ENCODE data around the gene MRPL53. TPM values are rescaled to one million over a fixed set of nuclear protein-coding genes. Genes with fewer than 3 reads are reported as not detected.

The MRPL53 gene
- total and polyA plus RNA-seq, 7 experiments from 2014 or later, result 45.7 to 175 (median 105) TPM

DNA sequence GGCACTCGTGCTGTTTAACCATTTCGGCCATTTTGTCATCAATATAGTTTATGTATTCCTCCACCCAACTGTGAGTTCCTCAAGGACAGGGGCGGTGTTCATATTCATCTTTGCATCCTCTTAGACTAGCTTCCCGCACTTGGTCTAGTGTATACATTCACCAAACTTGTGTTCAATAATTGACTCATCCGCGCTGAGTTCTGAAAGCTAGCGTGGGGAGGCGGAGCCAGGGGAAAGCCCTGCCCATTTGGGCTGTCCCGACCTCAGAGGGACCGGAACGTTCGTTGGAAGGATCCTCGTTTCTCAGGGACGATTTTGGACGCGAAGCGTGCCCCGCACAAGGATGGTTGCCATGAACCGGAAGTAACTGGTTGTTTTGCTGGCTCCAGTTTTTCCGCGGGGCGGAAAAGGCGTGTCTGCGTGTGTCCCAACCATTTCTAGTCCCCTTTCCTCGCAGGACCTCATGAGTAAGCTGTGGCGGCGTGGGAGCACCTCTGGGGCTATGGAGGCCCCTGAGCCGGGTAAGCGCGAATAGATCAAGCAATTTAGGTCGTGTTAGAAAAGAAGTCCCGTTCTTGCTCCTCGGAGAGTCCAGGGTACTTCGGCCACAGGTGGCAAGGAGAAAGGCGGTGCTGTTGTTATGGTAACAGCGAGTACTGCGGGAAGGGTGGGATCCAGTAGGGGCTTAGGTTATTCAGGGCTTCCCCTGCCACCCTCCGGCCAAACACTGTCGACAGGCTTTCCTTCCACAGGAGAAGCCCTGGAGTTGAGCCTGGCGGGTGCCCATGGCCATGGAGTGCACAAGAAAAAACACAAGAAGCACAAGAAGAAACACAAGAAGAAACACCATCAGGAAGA, 17.6 kb downstream of the MRPL53 start, which contains the start of gene INO80B:
Gene INO80B, plus strand, starts transcription at position 434 of the 858 bp plus-strand sequence. Its CDS starts 30 bp downstream, at position 464.
- Histone ChIP-seq H3K36me3 (ENCODE audit: control insufficient read depth in 2 of 3, insufficient read depth in 3 of 3, low read length in 3 of 3) (no peaks in the 10 kb centered on the region), H3K4me1 (ENCODE audit: control insufficient read depth in 2 of 2, insufficient read depth in 2 of 2, low read length in 2 of 2) (peaks cover 30 to 43% of the 10 kb centered on the region in 2 donors), H3K27ac (ENCODE audit: low read depth, low read length) (peak within 1 kb of the TSS; percentile 100), H3K9me3 (ENCODE audit: control insufficient read depth in 2 of 3, low read length in 3 of 3) (no peaks in the 10 kb centered on the region), H3K4me3 (ENCODE audit: low read length) (peak within 1 kb of the TSS; percentile 88), H3K27me3 (ENCODE audit: control insufficient read depth in 2 of 2, insufficient read depth in 2 of 2, low read length in 2 of 2) (no peaks in the 10 kb centered on the region)
- ATAC-seq (peak; percentile 61), DNase-seq (peak; percentile 88 to 98 (median 97))
- CTCF ChIA-PET, result interaction anchor here (0.6 to 1.5 kb wide), 7 partner anchors 18 to 190 kb away, joined by 3 to 12 read pairs (median 3); partner anchors contain the start of genes CCDC142, MRPL53 and TTC31
- POLR2A ChIA-PET, result interaction anchor here (0.7 to 10.8 kb wide), 11 partner anchors 11 to 1221 kb away, joined by 3 to 197 read pairs (median 5); partner anchors contain the start of genes C2orf81, CCDC142, CCT7 and MOGS
- peaks cover 0 to 16% (median 0%) of the 10 kb centered on the region in 5 donors for H3K36me3 Mint-ChIP-seq
- H3K27me3 Mint-ChIP-seq, result peaks cover 0 to 2% (median 0%) of the 10 kb centered on the region in 5 donors
- peaks cover 0 to 8% (median 0%) of the 10 kb centered on the region in 11 donors for H3K9me3 Mint-ChIP-seq
- H3K4me3 Mint-ChIP-seq, result peak within 1 kb of the TSS; percentile 87 to 99 (median 98)
- H3K4me1 Mint-ChIP-seq, result peaks cover 41 to 66% (median 55%) of the 10 kb centered on the region in 7 donors
- H3K27ac Mint-ChIP-seq, result peak within 1 kb of the TSS; percentile 88 to 100 (median 98)
- intact Hi-C loops (cut with micrococcal nuclease), result loop anchor here (1.0 to 10.0 kb wide), 20 partner anchors 10 to 1383 kb away; partner anchors contain the start of genes AUP1 (in 2 of the 2), CCT7 (in 2 of the 2), HTRA2 (in 2 of the 2) and SEMA4F (in 2 of the 2)

DNA sequence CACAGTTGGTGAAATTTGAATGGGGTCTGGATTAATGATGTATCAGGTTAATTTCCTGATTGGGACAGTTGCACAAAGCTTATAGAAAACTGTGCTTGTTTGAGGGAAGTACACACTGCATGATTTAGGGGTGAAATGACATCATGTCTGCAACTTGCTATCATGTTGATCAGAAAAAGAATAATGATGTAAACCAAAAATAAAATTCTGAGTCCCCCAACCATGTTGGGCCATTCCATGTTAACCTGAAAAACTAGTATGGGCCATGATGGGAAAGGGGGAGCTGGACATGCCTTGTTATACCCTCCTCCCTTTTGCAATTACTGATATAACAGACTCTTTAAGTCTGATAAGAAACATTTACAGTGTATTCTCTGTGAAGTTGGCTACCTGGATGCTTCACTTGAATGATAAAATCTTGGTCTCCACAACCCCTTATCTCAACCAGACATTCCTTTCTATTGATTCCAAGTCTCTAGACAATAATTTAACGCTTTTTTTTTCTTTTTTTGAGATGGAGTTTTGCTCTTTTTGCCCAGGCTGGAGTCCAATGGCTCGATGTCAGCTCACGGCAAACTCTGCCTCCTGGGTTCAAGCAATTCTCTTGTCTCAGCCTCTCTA, 21.8 kb downstream of the MRPL53 start:
- Mint-ChIP-seq H3K27me3 (peaks cover 0 to 6% (median 0%) of the 10 kb centered on the region in 5 donors), H3K4me3 (no peak overlapping the region), H3K9me3 (peaks cover 0 to 2% (median 0%) of the 10 kb centered on the region in 11 donors), H3K4me1 (peaks cover 15 to 29% (median 21%) of the 10 kb centered on the region in 7 donors), H3K27ac (no peak overlapping the region), H3K36me3 (peaks cover 0 to 7% (median 0%) of the 10 kb centered on the region in 5 donors)
- no peak for DNase-seq
- ATAC-seq, result no peak
- CTCF ChIA-PET, result no interaction called here
- intact Hi-C loops (cut with micrococcal nuclease), result loop anchor here in 1 of 2 donors (10.0 kb wide), 1 partner anchor 204 kb away; the partner anchor contains the start of gene SEMA4F
- no peaks in the 10 kb centered on the region for H3K36me3 ChIP-seq (ENCODE audit: control insufficient read depth in 2 of 3, insufficient read depth in 3 of 3, low read length in 3 of 3)
- H3K27me3 ChIP-seq (ENCODE audit: control insufficient read depth in 2 of 2, insufficient read depth in 2 of 2, low read length in 2 of 2), result no peaks in the 10 kb centered on the region
- no peak overlapping the region for H3K4me3 ChIP-seq (ENCODE audit: low read length)
- POLR2A ChIA-PET, result no interaction called here
- peaks cover 6 to 22% of the 10 kb centered on the region in 2 donors for H3K4me1 ChIP-seq (ENCODE audit: control insufficient read depth in 2 of 2, insufficient read depth in 2 of 2, low read length in 2 of 2)
- no peak overlapping the region for H3K27ac ChIP-seq (ENCODE audit: low read depth, low read length)
- H3K9me3 ChIP-seq (ENCODE audit: control insufficient read depth in 2 of 3, low read length in 3 of 3), result no peaks in the 10 kb centered on the region

DNA sequence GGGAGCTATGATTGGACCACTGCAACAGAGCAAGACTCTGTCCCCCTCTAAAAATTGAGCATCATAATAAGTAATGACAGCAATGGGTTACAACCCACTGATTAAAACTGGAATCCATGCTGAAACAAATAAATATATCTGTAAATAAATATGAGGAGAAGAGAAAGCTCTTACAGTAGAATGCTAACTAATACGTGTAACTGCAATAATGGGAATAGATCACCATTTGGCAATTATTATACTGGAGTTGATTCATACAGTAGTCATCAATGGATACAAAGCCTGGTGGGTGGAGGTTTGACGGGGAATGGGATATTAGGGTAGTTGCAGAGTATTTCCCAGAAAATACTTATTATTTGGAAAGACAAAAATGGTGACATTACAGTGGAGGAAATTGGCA, 23.7 kb downstream of the MRPL53 start:
- ATAC-seq (no peak), DNase-seq (no peak)
- Mint-ChIP-seq H3K9me3 (no peaks in the 10 kb centered on the region), H3K36me3 (no peaks in the 10 kb centered on the region), H3K4me3 (no peak overlapping the region), H3K27me3 (peaks cover 0 to 23% (median 5%) of the 10 kb centered on the region in 5 donors), H3K4me1 (peaks cover 4 to 13% (median 6%) of the 10 kb centered on the region in 7 donors), H3K27ac (no peak overlapping the region)
- H3K4me3 ChIP-seq (ENCODE audit: low read length), result no peak overlapping the region
- H3K27ac ChIP-seq (ENCODE audit: low read depth, low read length), result no peak overlapping the region
- peaks cover 0 to 11% of the 10 kb centered on the region in 2 donors for H3K4me1 ChIP-seq (ENCODE audit: control insufficient read depth in 2 of 2, insufficient read depth in 2 of 2, low read length in 2 of 2)
- ChIA-PET POLR2A (interaction anchor here (0.9 kb wide), 1 partner anchor 8 kb away, joined by 3 read pairs; no protein-coding TSS in a partner anchor), CTCF (no interaction called here)
- intact Hi-C loops (cut with micrococcal nuclease), result no loop called here
- no peaks in the 10 kb centered on the region for H3K27me3 ChIP-seq (ENCODE audit: control insufficient read depth in 2 of 2, insufficient read depth in 2 of 2, low read length in 2 of 2)
- no peaks in the 10 kb centered on the region for H3K9me3 ChIP-seq (ENCODE audit: control insufficient read depth in 2 of 3, low read length in 3 of 3)
- no peaks in the 10 kb centered on the region for H3K36me3 ChIP-seq (ENCODE audit: control insufficient read depth in 2 of 3, insufficient read depth in 3 of 3, low read length in 3 of 3)

DNA sequence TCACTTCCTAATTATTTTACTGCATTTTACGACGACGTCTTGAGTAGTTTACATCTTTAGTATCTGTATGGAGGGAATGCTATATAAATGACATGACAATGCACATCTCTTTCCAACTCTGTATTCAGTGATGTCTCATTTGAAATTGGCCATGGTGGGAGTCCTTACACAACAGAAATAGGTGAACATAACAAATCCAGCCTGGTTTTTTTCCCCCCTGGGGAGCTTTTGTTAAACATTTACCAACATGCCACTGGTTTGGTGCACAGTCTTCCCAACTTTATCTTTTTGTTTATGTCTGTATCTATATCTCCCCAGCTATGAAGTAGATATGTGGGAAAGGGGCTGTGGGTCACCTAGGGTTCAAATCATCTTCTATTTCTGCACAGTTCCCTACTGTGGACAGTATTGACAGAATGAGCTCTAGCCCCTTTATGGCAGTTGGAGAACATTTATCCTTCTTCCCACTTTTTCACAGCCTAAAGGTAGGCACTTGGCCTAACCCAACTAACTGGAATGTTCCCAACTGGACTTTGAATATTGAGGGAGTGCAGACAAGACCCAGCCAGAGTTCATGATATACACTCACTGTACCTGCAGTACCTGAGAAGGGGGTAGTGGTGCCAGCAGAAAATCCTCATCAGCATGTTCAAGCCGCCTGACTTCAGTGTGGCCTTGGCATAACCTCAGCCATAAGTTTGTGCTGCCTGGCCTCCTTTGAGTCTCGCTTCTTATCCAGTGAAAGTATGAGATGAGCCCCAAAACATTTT, 25.1 kb downstream of the MRPL53 start:
- Histone ChIP-seq H3K9me3 (ENCODE audit: control insufficient read depth in 2 of 3, low read length in 3 of 3) (no peaks in the 10 kb centered on the region), H3K27ac (ENCODE audit: low read depth, low read length) (no peak overlapping the region), H3K4me3 (ENCODE audit: low read length) (no peak overlapping the region), H3K27me3 (ENCODE audit: control insufficient read depth in 2 of 2, insufficient read depth in 2 of 2, low read length in 2 of 2) (peaks cover 0 to under 1% of the 10 kb centered on the region in 2 donors), H3K4me1 (ENCODE audit: control insufficient read depth in 2 of 2, insufficient read depth in 2 of 2, low read length in 2 of 2) (no peaks in the 10 kb centered on the region), H3K36me3 (ENCODE audit: control insufficient read depth in 2 of 3, insufficient read depth in 3 of 3, low read length in 3 of 3) (no peaks in the 10 kb centered on the region)
- H3K36me3 Mint-ChIP-seq, result peaks cover 0 to under 1% (median 0%) of the 10 kb centered on the region in 5 donors
- no peak for ATAC-seq
- no peak for DNase-seq
- H3K27me3 Mint-ChIP-seq, result peaks cover 1 to 32% (median 11%) of the 10 kb centered on the region in 5 donors
- H3K4me3 Mint-ChIP-seq, result no peak overlapping the region
- no peaks in the 10 kb centered on the region for H3K9me3 Mint-ChIP-seq
- POLR2A ChIA-PET, result interaction anchor here (0.6 kb wide), 1 partner anchor 25 kb away, joined by 4 read pairs; no protein-coding TSS in a partner anchor
- no peak overlapping the region for H3K27ac Mint-ChIP-seq
- intact Hi-C loops (cut with micrococcal nuclease), result no loop called here
- CTCF ChIA-PET, result no interaction called here
- H3K4me1 Mint-ChIP-seq, result peaks cover under 1 to 3% (median 2%) of the 10 kb centered on the region in 7 donors

GRCh38 chr2:74444498-74445318, 27.8 kb downstream of the MRPL53 start:
- H3K4me3 Mint-ChIP-seq, result no peak overlapping the region
- CTCF ChIA-PET, result no interaction called here
- H3K27ac Mint-ChIP-seq, result no peak overlapping the region
- peaks cover 0 to 13% (median 9%) of the 10 kb centered on the region in 7 donors for H3K4me1 Mint-ChIP-seq
- H3K36me3 ChIP-seq (ENCODE audit: control insufficient read depth in 2 of 3, insufficient read depth in 3 of 3, low read length in 3 of 3), result no peaks in the 10 kb centered on the region
- no peak overlapping the region for H3K27ac ChIP-seq (ENCODE audit: low read depth, low read length)
- H3K27me3 ChIP-seq (ENCODE audit: control insufficient read depth in 2 of 2, insufficient read depth in 2 of 2, low read length in 2 of 2), result peaks cover 0 to 13% of the 10 kb centered on the region in 2 donors
- H3K4me1 ChIP-seq (ENCODE audit: control insufficient read depth in 2 of 2, insufficient read depth in 2 of 2, low read length in 2 of 2), result peaks cover 0 to 8% of the 10 kb centered on the region in 2 donors
- no peaks in the 10 kb centered on the region for H3K9me3 ChIP-seq (ENCODE audit: control insufficient read depth in 2 of 3, low read length in 3 of 3)
- POLR2A ChIA-PET, result no interaction called here
- no peak overlapping the region for H3K4me3 ChIP-seq (ENCODE audit: low read length)
- H3K27me3 Mint-ChIP-seq, result peaks cover 11 to 48% (median 23%) of the 10 kb centered on the region in 5 donors
- H3K36me3 Mint-ChIP-seq, result peaks cover 0 to 3% (median 0%) of the 10 kb centered on the region in 5 donors
- H3K9me3 Mint-ChIP-seq, result peaks cover 0 to 1% (median 0%) of the 10 kb centered on the region in 11 donors
- ATAC-seq (no peak), DNase-seq (no peak)
- intact Hi-C loops (cut with micrococcal nuclease), result no loop called here
